Skin of body (tissue), 2 donors: Measurements from ENCODE around the gene RHOBTB1. TPM values are rescaled to one million over a fixed set of nuclear protein-coding genes. Genes with fewer than 3 reads are reported as not detected.

Experiments
- DNase-seq: peaks from one replicate; lab custom pipeline; 2025; lab: John Stamatoyannopoulos, UW
- total RNA-seq: library from RNA; depleted of rRNA; stranded (reverse); fragments of >200 nt; gene quantifications from one replicate; pipeline ENCODE4 v1.2.3, GENCODE V29; 2014

The RHOBTB1 gene
- total RNA-seq, 1 donor from 2014 or later, result 22.8 TPM

- peak; percentile 83 for DNase-seq
Observed at GRCh38 chr10:60964257-60965235, 20.6 kb upstream of the RHOBTB1 start.

- DNase-seq, result no peak
Observed at GRCh38 chr10:60963441-60964256, 19.7 kb upstream of the RHOBTB1 start.

GRCh38 chr10:60962946-60963345 lies 19.0 kb upstream of the RHOBTB1 start:
- no peak for DNase-seq

- no peak for DNase-seq
Observed at GRCh38 chr10:60960913-60961312, 16.9 kb upstream of the RHOBTB1 start.

GRCh38 chr10:60960031-60960430 lies 16.0 kb upstream of the RHOBTB1 start:
- DNase-seq, result no peak

- no peak for DNase-seq
Observed at GRCh38 chr10:60958892-60959601, 15.1 kb upstream of the RHOBTB1 start.

- no peak for DNase-seq
Observed at GRCh38 chr10:60957667-60958221, 13.8 kb upstream of the RHOBTB1 start.

GRCh38 chr10:60955957-60956425 lies 12.0 kb upstream of the RHOBTB1 start:
- no peak for DNase-seq

GRCh38 chr10:60955316-60955715 lies 11.3 kb upstream of the RHOBTB1 start:
- DNase-seq, result no peak

- DNase-seq, result no peak
Observed at GRCh38 chr10:60954035-60954434, 10.1 kb upstream of the RHOBTB1 start.

GRCh38 chr10:60953420-60953819 lies 9.4 kb upstream of the RHOBTB1 start:
- DNase-seq, result no peak

- no peak for DNase-seq
Observed at GRCh38 chr10:60952846-60953220, 8.8 kb upstream of the RHOBTB1 start.

GRCh38 chr10:60952067-60952845 lies 8.3 kb upstream of the RHOBTB1 start:
- no peak for DNase-seq

- DNase-seq, result no peak
Observed at GRCh38 chr10:60951272-60951724, 7.3 kb upstream of the RHOBTB1 start.

- DNase-seq, result no peak
Observed at GRCh38 chr10:60950300-60950699, 6.3 kb upstream of the RHOBTB1 start.

GRCh38 chr10:60948851-60949250 lies 4.9 kb upstream of the RHOBTB1 start:
- DNase-seq, result no peak

- DNase-seq, result no peak
Observed at GRCh38 chr10:60944910-60945297, 919 bp upstream of the RHOBTB1 start.

GRCh38 chr10:60943316-60944057 lies 498 bp downstream of the RHOBTB1 start:
- peak; percentile 80 for DNase-seq

- peak; percentile 49 for DNase-seq
Observed at GRCh38 chr10:60942788-60943315, 1.1 kb downstream of the RHOBTB1 start.
